H1 (cell line): ENCODE data around the gene PLK5. TPM values are rescaled to one million over a fixed set of nuclear protein-coding genes. Genes with fewer than 3 reads are reported as not detected.

Experiments
- CTCF ChIA-PET: fragments of 300-600 bp; sonication (Branson Sonifier 250); formaldehyde crosslinking; loops from one replicate; lab custom pipeline; 2021; ENCODE audit not compliant: partially characterized antibody; lab: Charles Lee
- POLR2A ChIA-PET: fragments of 300-600 bp; sonication (Branson Sonifier 250); formaldehyde crosslinking; loops from one replicate; lab custom pipeline; 2021; ENCODE audit warnings: inconsistent platforms; ENCODE audit not compliant: partially characterized antibody; lab: Charles Lee
- DNase-seq, 2 experiments: peaks; one replicate each; pipeline versions ENCODE4 v3.0.0 to v3.0.0-alpha.2; 2010 to 2022; ENCODE audit warnings: low spot score in 2 of 2, low read depth in 1 of 2, mixed read lengths in 1 of 2
- FAIRE-seq: peaks from 2 replicates; lab custom pipeline; 2011; peaks lifted over from hg19 to GRCh38; lab: Jason Lieb, UNC
- H2AFZ ChIP-seq: 2 replicates; pipeline ENCODE4 v1.8.1; 2012; ENCODE audit warnings: low read length, inconsistent platforms
- H2AK5ac ChIP-seq: 2 replicates; pipeline ENCODE4 v1.6.1; 2013; ENCODE audit warnings: low read depth, low read length
- H2BK120ac ChIP-seq: replicated peaks from 2 replicates; pipeline ENCODE3; 2013; ENCODE audit warnings: low read depth, low read length, inconsistent platforms
- H2BK12ac ChIP-seq: 2 replicates; pipeline ENCODE4 v1.6.1; 2013; ENCODE audit warnings: low read depth, low read length
- H2BK15ac ChIP-seq: 2 replicates; pipeline ENCODE4 v1.6.1; 2013; ENCODE audit warnings: low read length
- H2BK20ac ChIP-seq: 2 replicates; pipeline ENCODE4 v1.6.1; 2013; ENCODE audit warnings: low read length
- H2BK5ac ChIP-seq: 2 replicates; pipeline ENCODE4 v1.6.1; 2013; ENCODE audit warnings: low read depth, low read length
- H3K14ac ChIP-seq: 2 replicates; pipeline ENCODE4 v1.6.1; 2013; ENCODE audit warnings: inconsistent platforms; ENCODE audit not compliant: insufficient read length
- H3K18ac ChIP-seq: 2 replicates; pipeline ENCODE4 v1.6.1; 2013; ENCODE audit warnings: low read length; ENCODE audit errors: extremely low read depth
- H3K23ac ChIP-seq: 2 replicates; pipeline ENCODE4 v1.6.1; 2013; ENCODE audit warnings: inconsistent platforms; ENCODE audit not compliant: insufficient read length
- H3K23me2 ChIP-seq: 2 replicates; pipeline ENCODE4 v1.6.1; 2013; ENCODE audit warnings: low read depth, low read length
- H3K27ac ChIP-seq: 2 replicates; pipeline ENCODE4 v1.6.1; 2011; ENCODE audit warnings: low read depth, low read length, inconsistent platforms
- H3K27me3 ChIP-seq, 4 experiments: replicated peaks in 1 of 4; 1 replicate in 1 of 4; 2 replicates in 3 of 4; pipeline versions ENCODE4 v1.6.1 to v1.8.1; 2011 to 2013; ENCODE audit warnings: low read length in 3 of 4, mild to moderate bottlenecking in 3 of 4, inconsistent platforms in 2 of 4, mixed read lengths in 2 of 4, moderate library complexity in 1 of 4; ENCODE audit not compliant: control insufficient read depth in 3 of 4, insufficient read depth in 3 of 4; ENCODE audit errors: extremely low read depth in 1 of 4
- H3K36me3 ChIP-seq, 4 experiments: 2 replicates each; pipeline versions ENCODE4 v1.6.1 to v1.8.1; 2011 to 2013; ENCODE audit warnings: mild to moderate bottlenecking in 4 of 4, low read length in 3 of 4, moderate library complexity in 2 of 4, control low read depth in 1 of 4, inconsistent platforms in 1 of 4; ENCODE audit not compliant: insufficient read depth in 4 of 4, control insufficient read depth in 2 of 4
- H3K4ac ChIP-seq: replicated peaks from 2 replicates; pipeline ENCODE3; 2013; ENCODE audit warnings: low read length, low read depth, mixed read lengths, inconsistent platforms; ENCODE audit not compliant: insufficient read length
- H3K4me1 ChIP-seq, 4 experiments: replicated peaks in 1 of 4; 1 replicate in 1 of 4; 2 replicates in 3 of 4; pipeline versions ENCODE4 v1.6.1 to v1.8.1; 2011 to 2013; ENCODE audit warnings: low read length in 3 of 4, inconsistent platforms in 2 of 4, mixed read lengths in 1 of 4; ENCODE audit not compliant: insufficient read depth in 4 of 4, control insufficient read depth in 3 of 4
- H3K4me2 ChIP-seq, 2 experiments: 2 replicates each; pipeline versions ENCODE4 v1.6.1 to v1.8.1; 2011 to 2013; ENCODE audit warnings: low read depth in 2 of 2, low read length in 2 of 2, control low read depth in 1 of 2, inconsistent platforms in 1 of 2, mild to moderate bottlenecking in 1 of 2; ENCODE audit not compliant: insufficient read depth in 1 of 2
- H3K4me3 ChIP-seq, 4 experiments: fragments of 200-600, 300-600 bp in 1 of 4; sonication (generic), shearing (Covaris generic), sonication (Bioruptor Twin) in 1 of 4; 2 replicates each; pipeline versions ENCODE4 v1.5.1 to v1.8.1; 2011 to 2016; ENCODE audit warnings: low read length in 4 of 4, low read depth in 3 of 4, control low read depth in 2 of 4, inconsistent platforms in 2 of 4, mild to moderate bottlenecking in 2 of 4, mixed read lengths in 1 of 4, moderate library complexity in 1 of 4; ENCODE audit not compliant: insufficient read depth in 2 of 4; ENCODE audit errors: extremely low read depth in 1 of 4
- H3K56ac ChIP-seq: replicated peaks from 2 replicates; pipeline ENCODE3; 2013; ENCODE audit warnings: low read depth, mild to moderate bottlenecking, mixed read lengths, low read length, inconsistent platforms; ENCODE audit not compliant: insufficient read length
- H3K79me1 ChIP-seq: 2 replicates; pipeline ENCODE4 v1.6.1; 2013; ENCODE audit warnings: low read depth, low read length, control low read depth
- H3K79me2 ChIP-seq, 2 experiments: 2 replicates each; pipeline versions ENCODE4 v1.6.1 to v1.8.1; 2012 to 2013; ENCODE audit warnings: low read length in 2 of 2, mild to moderate bottlenecking in 2 of 2, inconsistent platforms in 1 of 2; ENCODE audit not compliant: insufficient read depth in 2 of 2, control insufficient read depth in 1 of 2
- H3K9ac ChIP-seq, 4 experiments: replicated peaks in 1 of 4; 1 replicate in 1 of 4; 2 replicates in 3 of 4; pipeline versions ENCODE4 v1.6.1 to v1.8.1; 2011 to 2013; ENCODE audit warnings: low read depth in 3 of 4, low read length in 3 of 4, control low read depth in 2 of 4, mild to moderate bottlenecking in 2 of 4, moderate library complexity in 2 of 4, inconsistent platforms in 1 of 4; ENCODE audit errors: extremely low read depth in 1 of 4
- H3K9me3 ChIP-seq, 2 experiments: 2 replicates each; pipeline versions ENCODE4 v1.6.1 to v1.8.1; 2012 to 2013; ENCODE audit warnings: mild to moderate bottlenecking in 2 of 2, moderate library complexity in 2 of 2, control low read depth in 1 of 2, inconsistent platforms in 1 of 2, low read depth in 1 of 2, low read length in 1 of 2, mixed read lengths in 1 of 2; ENCODE audit not compliant: insufficient read depth in 2 of 2
- H4K20me1 ChIP-seq, 2 experiments: replicated peaks in 1 of 2; 2 replicates each; pipeline versions ENCODE3 to v1.8.1; 2011 to 2013; ENCODE audit warnings: inconsistent platforms in 2 of 2, low read length in 2 of 2, mild to moderate bottlenecking in 1 of 2; ENCODE audit not compliant: insufficient read depth in 2 of 2, control insufficient read depth in 1 of 2
- H4K5ac ChIP-seq: 2 replicates; pipeline ENCODE4 v1.6.1; 2013; ENCODE audit warnings: low read length, low read depth, mixed read lengths, inconsistent platforms; ENCODE audit not compliant: insufficient read length
- H4K8ac ChIP-seq: 2 replicates; pipeline ENCODE4 v1.8.0; 2013; ENCODE audit warnings: mild to moderate bottlenecking, moderate library complexity, low read length, inconsistent platforms; ENCODE audit not compliant: insufficient read depth; ENCODE audit errors: extremely low read depth
- H4K91ac ChIP-seq: replicated peaks from 2 replicates; pipeline ENCODE3; 2013; ENCODE audit warnings: low read length, mixed read lengths, inconsistent platforms; ENCODE audit not compliant: insufficient read length
- CBX8 ChIP-seq: fragments of 300-800, 300-1000 bp; sonication (generic); IDR thresholded peaks from 2 replicates; pipeline ENCODE4 v1.7.1; 2016; ENCODE audit warnings: low read depth, low read length, borderline replicate concordance
- CEBPB ChIP-seq: IDR thresholded peaks from 2 replicates; pipeline ENCODE4 v1.6.1; 2012; ENCODE audit warnings: low read depth, low read length
- EGR1 ChIP-seq: IDR thresholded peaks from 2 replicates; pipeline ENCODE4 v1.6.1; 2011; ENCODE audit warnings: low read depth, low read length, borderline replicate concordance
- EZH2 ChIP-seq: fragments of 200-600 bp; sonication (generic); IDR thresholded peaks from 2 replicates; pipeline ENCODE4 v1.7.1; 2012; ENCODE audit warnings: low read depth, mild to moderate bottlenecking, moderate library complexity, low read length, inconsistent platforms; ENCODE audit not compliant: severe bottlenecking
- HDAC2 ChIP-seq, 2 experiments: fragments of 300-600 bp in 1 of 2; sonication (generic) in 1 of 2; IDR thresholded peaks; 2 replicates each; pipeline ENCODE4 v1.6.1; 2011 to 2012; ENCODE audit warnings: low read depth in 2 of 2, low read length in 2 of 2, mild to moderate bottlenecking in 2 of 2, moderate library complexity in 2 of 2, borderline replicate concordance in 1 of 2, inconsistent platforms in 1 of 2
- NANOG ChIP-seq: IDR thresholded peaks from 2 replicates; pipeline ENCODE4 v1.6.1; 2011; ENCODE audit warnings: low read length, low read depth, mild to moderate bottlenecking, inconsistent platforms; ENCODE audit not compliant: insufficient read depth, poor library complexity, severe bottlenecking
- PHF8 ChIP-seq: fragments of 200-600 bp; sonication (generic); conservative IDR thresholded peaks from 2 replicates; pipeline ENCODE4 v1.7.1; 2012; ENCODE audit warnings: low read depth, mild to moderate bottlenecking, inconsistent platforms, low read length, moderate library complexity
- RAD21 ChIP-seq, 2 experiments: IDR thresholded peaks in 1 of 2; conservative IDR thresholded peaks in 1 of 2; 2 replicates each; pipeline ENCODE4 v1.6.1; 2011; ENCODE audit warnings: low read depth in 2 of 2, low read length in 2 of 2, improper control_type of control experiment in 1 of 2, inconsistent platforms in 1 of 2, mild to moderate bottlenecking in 1 of 2, moderate library complexity in 1 of 2
- RNF2 ChIP-seq: fragments of 200-900, 300-1000 bp; sonication (generic); IDR thresholded peaks from 2 replicates; pipeline ENCODE4 v1.7.1; 2016; ENCODE audit warnings: borderline replicate concordance, low read depth, mild to moderate bottlenecking, antibody characterized with exemption, low read length; ENCODE audit not compliant: poor library complexity, severe bottlenecking; ENCODE audit errors: missing control alignments
- SIX5 ChIP-seq: IDR thresholded peaks from 2 replicates; pipeline ENCODE4 v1.6.1; 2011; ENCODE audit warnings: mild to moderate bottlenecking, low read depth, low read length
- TBP ChIP-seq: IDR thresholded peaks from 2 replicates; pipeline ENCODE4 v1.6.1; 2011; ENCODE audit warnings: low read depth, low read length, improper control_type of control experiment
- WGBS, 2 experiments: shearing (Covaris generic) in 1 of 2; methylation state at CpG; one replicate each; pipeline versions ENCODE4 v1.1.6 to v1.1.7; 2013 to 2015; ENCODE audit warnings: low lambda C conversion rate in 2 of 2, mixed read lengths in 2 of 2, inconsistent platforms in 1 of 2, low coverage in 1 of 2, missing lambda C conversion rate in 1 of 2; ENCODE audit not compliant: insufficient replicate concordance in 2 of 2, insufficient coverage in 1 of 2, insufficient read length in 1 of 2; ENCODE audit errors: extremely low coverage in 1 of 2, missing lambda C conversion rate in 1 of 2; 5-methylcytosine and 5-hydroxymethylcytosine counted together
- polyA plus RNA-seq, 7 experiments: library from polyadenylated mRNA; depleted of rRNA in 3 of 7; stranded (reverse) in 5 of 7; unstranded in 2 of 7; fragments of >200 nt in 5 of 7; fragments of 200-250 nt in 2 of 7; gene quantifications; 1 replicate in 5 of 7; 2 replicates in 1 of 7; 4 replicates in 1 of 7; pipeline versions ENCODE4 v1.2.1 to v1.2.3, GENCODE V29; 2011 to 2013; ENCODE audit warnings: missing spikeins in 2 of 7, mixed read lengths in 2 of 7
- total RNA-seq: library from RNA; stranded (reverse); fragmentation: NEBNext Ultra II Directional; extraction: Animal tissue kit (Norgen Biotek cat#: 25700); gene quantifications from 2 replicates; pipeline ENCODE4 v1.2.1, GENCODE V29; 2021

Gene PLK5
- total and polyA plus RNA-seq, 2 of the 8 experiments (the other 6 are each of a cell fraction or from before 2014, with no cell fraction given): 0.43 to 0.45 TPM

DNA sequence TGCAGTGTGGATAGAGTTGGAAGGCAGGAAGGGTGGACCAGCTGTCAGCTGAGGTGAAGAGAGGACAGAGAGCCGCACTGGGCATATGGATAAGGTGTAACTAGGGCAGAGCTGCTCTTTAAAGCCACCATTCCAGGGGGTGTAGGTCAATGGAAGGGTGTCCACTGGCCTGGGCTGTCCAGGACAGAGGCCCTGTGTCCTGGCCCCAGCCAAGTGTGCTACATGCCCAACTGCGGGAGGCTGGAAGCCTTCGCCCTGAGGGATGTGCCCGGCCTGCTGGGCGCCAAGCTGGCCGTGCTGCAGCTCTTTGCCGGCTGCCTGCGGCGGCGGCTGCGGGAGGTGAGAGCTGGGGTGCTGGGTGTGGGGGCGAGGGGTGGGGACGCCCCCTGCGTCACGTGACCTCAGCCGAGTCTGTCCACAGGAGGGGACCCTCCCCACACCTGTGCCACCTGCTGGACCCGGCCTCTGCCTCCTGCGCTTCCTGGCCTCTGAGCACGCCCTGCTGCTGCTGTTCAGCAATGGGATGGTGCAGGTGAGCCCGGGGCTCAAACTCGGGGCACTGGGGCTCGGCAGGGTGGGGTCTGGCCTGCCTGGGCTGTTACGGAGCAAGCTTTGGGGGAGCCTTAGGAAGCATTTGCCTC lies 9.8 kb downstream of the PLK5 start:
- H3K14ac ChIP-seq: no peak overlapping the region
- POLR2A ChIA-PET: interaction anchor here (0.6 to 1.1 kb wide), 3 partner anchors 9 to 33 kb away, joined by 3 to 4 read pairs (median 3); no protein-coding TSS in a partner anchor
- no peak overlapping the region for H3K9ac ChIP-seq
- no peak overlapping the region; the same call in 1 of the 2 replicates for H4K8ac ChIP-seq
- H2BK15ac ChIP-seq: no peak overlapping the region
- H4K5ac ChIP-seq: no peak overlapping the region
- H3K79me2 ChIP-seq: no peaks in the 10 kb centered on the region
- H2BK12ac ChIP-seq: no peak overlapping the region
- H3K36me3 ChIP-seq: no peaks in the 10 kb centered on the region
- H3K23ac ChIP-seq: no peak overlapping the region
- DNase-seq: no peak
- H3K27ac ChIP-seq: no peak overlapping the region
- no peaks in the 10 kb centered on the region; a peak in 1 of 7 replicates for H3K27me3 ChIP-seq
- H3K23me2 ChIP-seq: no peaks in the 10 kb centered on the region
- CTCF ChIA-PET: interaction anchor here (2.8 kb wide), 1 partner anchor 12 kb away, joined by 8 read pairs; no protein-coding TSS in a partner anchor
- H3K4ac ChIP-seq: no peak overlapping the region
- no peak for FAIRE-seq
- H2AK5ac ChIP-seq: no peak overlapping the region
- no peak overlapping the region for H2AFZ ChIP-seq
- no peak overlapping the region for H2BK5ac ChIP-seq
- no peaks in the 10 kb centered on the region for H3K9me3 ChIP-seq
- H3K4me3 ChIP-seq: no peak overlapping the region
- WGBS, 2 experiments: 89% methylated on average over 16 of the region's 23 CpGs; no CpG with 5 or more reads in 1 of the 2 experiments
- no peak overlapping the region for H4K91ac ChIP-seq
- H3K56ac ChIP-seq: no peak overlapping the region
- H3K4me1 ChIP-seq: no peaks in the 10 kb centered on the region
- H3K79me1 ChIP-seq: no peaks in the 10 kb centered on the region
- H3K18ac ChIP-seq: no peak overlapping the region
- H2BK20ac ChIP-seq: no peak overlapping the region
- H4K20me1 ChIP-seq: peaks cover 0 to 4% of the 10 kb centered on the region in 2 experiments
- H2BK120ac ChIP-seq: no peak overlapping the region
- H3K4me2 ChIP-seq: no peak overlapping the region
- TF ChIP-seq CEBPB (no peak), NANOG (no peak), EZH2 (no peak), PHF8 (no peak), RNF2 (no peak), SIX5 (no peak), HDAC2 (IDR thresholded peaks at IDR 0.05; ENCODE audit: borderline replicate concordance in 1 of 2, low read depth in 2 of 2, low read length in 2 of 2) (no peak), RAD21 (IDR thresholded peaks at IDR 0.05 in 1 of 2, conservative IDR thresholded peaks at IDR 0.05 in 1 of 2; ENCODE audit: low read depth in 2 of 2, low read length in 2 of 2) (no peak), EGR1 (no peak), CBX8 (no peak), TBP (no peak)
